Stomach (tissue), 9 donors: ENCODE results near the gene YAE1. TPM values are rescaled to one million over a fixed set of nuclear protein-coding genes. Genes with fewer than 3 reads are reported as not detected.

Experiments
- DNase-seq, 2 donors: peaks; one replicate each; pipeline versions ENCODE4 v3.0.0 to v3.0.0-alpha.2; 2013 to 2019
- H3K27ac ChIP-seq, 5 donors: fragments of 200-600 bp in 4 of 5; sonication (generic) in 4 of 5; one replicate each; pipeline ENCODE4 v1.5.1; 2013 to 2019; ENCODE audit warnings: mild to moderate bottlenecking in 1 of 5, moderate library complexity in 1 of 5
- H3K27me3 ChIP-seq, 3 donors: fragments of 200-600 bp; sonication (generic); one replicate each; pipeline ENCODE4 v1.5.1; 2017 to 2019; ENCODE audit warnings: mixed run types in 1 of 3
- H3K36me3 ChIP-seq, 4 donors: fragments of 200-600 bp; sonication (generic); 1 replicate in 3 of 4; 2 replicates in 1 of 4; pipeline ENCODE4 v1.5.1; 2016 to 2019
- H3K4me1 ChIP-seq, 4 donors: fragments of 200-600 bp; sonication (generic); one replicate each; pipeline ENCODE4 v1.5.1; 2016 to 2019
- H3K4me3 ChIP-seq, 4 donors: fragments of 200-600 bp; sonication (generic) in 3 of 4; one replicate each; pipeline ENCODE4 v1.5.1; 2016 to 2019; ENCODE audit warnings: mild to moderate bottlenecking in 1 of 4
- H3K9me3 ChIP-seq, 4 donors: fragments of 200-600 bp; sonication (generic); one replicate each; pipeline ENCODE4 v1.5.1; 2016 to 2019
- EP300 ChIP-seq: sonication (generic); formaldehyde crosslinking; IDR thresholded peaks from one replicate; pipeline ENCODE4 v1.6.1; 2017; ENCODE audit warnings: antibody characterized with exemption
- POLR2A ChIP-seq, 4 donors: fragments of 450-650 bp; IDR thresholded peaks; one replicate each; pipeline ENCODE4 v1.6.1; 2016; ENCODE audit warnings: antibody characterized with exemption in 4 of 4, control low read depth in 2 of 4, mild to moderate bottlenecking in 1 of 4, moderate library complexity in 1 of 4
- POLR2AphosphoS5 ChIP-seq, 3 donors: sonication (generic); formaldehyde crosslinking; IDR thresholded peaks; one replicate each; pipeline ENCODE4 v1.6.1; 2016; ENCODE audit warnings: antibody characterized with exemption in 3 of 3
- WGBS, 5 donors: extraction: QIAGEN DNeasy Blood & Tissue Kit in 3 of 5; methylation state at CpG; one replicate each; pipeline versions ENCODE4 v1.1.5 to v1.1.7; 2013 to 2018; 5-methylcytosine and 5-hydroxymethylcytosine counted together
- intact Hi-C: fragments of 100-400 bp; cut with DNase I; formaldehyde crosslinking; loops from one replicate; pipeline ENCODE4 v1.15.1; 2023; ENCODE audit warnings: low total_unique reads
- polyA plus RNA-seq, 3 donors: library from polyadenylated mRNA; stranded (reverse); fragments of 200-250 nt; gene quantifications; one replicate each; pipeline ENCODE4 v1.2.3, GENCODE V29; 2013
- total RNA-seq, 5 donors: library from RNA; depleted of rRNA; stranded (reverse); fragments of >200 nt; gene quantifications; one replicate each; pipeline versions ENCODE4 v1.1.0 to v1.2.3, GENCODE V29; 2014 to 2016
- TF ChIP-seq, protein P1 (sequence below), 7 experiments: fragments of 450-650 bp in 4 of 7; fragments of 200-600 bp in 3 of 7; sonication (generic) in 3 of 7; IDR thresholded peaks; one replicate each; pipeline ENCODE4 v1.5.1; 2016 to 2019; ENCODE audit warnings: antibody characterized with exemption in 7 of 7, control low read depth in 2 of 7, mild to moderate bottlenecking in 1 of 7
- donor health status: healthy with polysubstance abuse.
- donor health status: Bipolar disorder and iron deficiency.
- donor health status: healthy.

The YAE1 gene
- total and polyA plus RNA-seq, 8 donors, result 1.2 to 38.6 (median 21.7) TPM

GRCh38 chr7:39602351-39602750, 36.1 kb downstream of the YAE1 start:
- DNase-seq, result no peak
- Histone ChIP-seq H3K27me3 (no peaks in the 10 kb centered on the region), H3K4me1 (no peaks in the 10 kb centered on the region), H3K36me3 (no peaks in the 10 kb centered on the region), H3K4me3 (no peak overlapping the region), H3K27ac (no peak overlapping the region), H3K9me3 (no peaks in the 10 kb centered on the region)
- intact Hi-C loops, result no loop called here
- WGBS, 5 donors, result 47 to 66% (median 64%) methylated on average over 2 of the region's 2 CpGs
- TF ChIP-seq POLR2AphosphoS5 (IDR thresholded peaks at IDR 0.05) (no peak), EP300 (no peak), POLR2A (IDR thresholded peaks at IDR 0.05) (no peak)
- TF ChIP-seq, protein P1, sequence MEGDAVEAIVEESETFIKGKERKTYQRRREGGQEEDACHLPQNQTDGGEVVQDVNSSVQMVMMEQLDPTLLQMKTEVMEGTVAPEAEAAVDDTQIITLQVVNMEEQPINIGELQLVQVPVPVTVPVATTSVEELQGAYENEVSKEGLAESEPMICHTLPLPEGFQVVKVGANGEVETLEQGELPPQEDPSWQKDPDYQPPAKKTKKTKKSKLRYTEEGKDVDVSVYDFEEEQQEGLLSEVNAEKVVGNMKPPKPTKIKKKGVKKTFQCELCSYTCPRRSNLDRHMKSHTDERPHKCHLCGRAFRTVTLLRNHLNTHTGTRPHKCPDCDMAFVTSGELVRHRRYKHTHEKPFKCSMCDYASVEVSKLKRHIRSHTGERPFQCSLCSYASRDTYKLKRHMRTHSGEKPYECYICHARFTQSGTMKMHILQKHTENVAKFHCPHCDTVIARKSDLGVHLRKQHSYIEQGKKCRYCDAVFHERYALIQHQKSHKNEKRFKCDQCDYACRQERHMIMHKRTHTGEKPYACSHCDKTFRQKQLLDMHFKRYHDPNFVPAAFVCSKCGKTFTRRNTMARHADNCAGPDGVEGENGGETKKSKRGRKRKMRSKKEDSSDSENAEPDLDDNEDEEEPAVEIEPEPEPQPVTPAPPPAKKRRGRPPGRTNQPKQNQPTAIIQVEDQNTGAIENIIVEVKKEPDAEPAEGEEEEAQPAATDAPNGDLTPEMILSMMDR (IDR thresholded peaks at IDR 0.05), result no peak

GRCh38 chr7:39603924-39604323, 37.7 kb downstream of the YAE1 start:
- no peak for TF ChIP-seq POLR2AphosphoS5 (IDR thresholded peaks at IDR 0.05)
- no peak for TF ChIP-seq EP300
- TF ChIP-seq, protein P1 (IDR thresholded peaks at IDR 0.05), result no peak
- no peak for TF ChIP-seq POLR2A (IDR thresholded peaks at IDR 0.05)
- intact Hi-C loops, result no loop called here
- DNase-seq, result no peak
- Histone ChIP-seq H3K36me3 (no peaks in the 10 kb centered on the region), H3K27me3 (no peaks in the 10 kb centered on the region), H3K4me3 (no peak overlapping the region), H3K27ac (no peak overlapping the region), H3K4me1 (peaks cover 0 to 11% (median 0%) of the 10 kb centered on the region in 4 donors), H3K9me3 (no peaks in the 10 kb centered on the region)

GRCh38 chr7:39605087-39605486, 38.9 kb downstream of the YAE1 start:
- H3K4me3 ChIP-seq, result no peak overlapping the region
- 83 to 97% (median 90%) methylated on average over 1 of the region's 1 CpG for WGBS, 5 donors
- TF ChIP-seq, protein P1 (IDR thresholded peaks at IDR 0.05), result no peak
- TF ChIP-seq POLR2AphosphoS5 (IDR thresholded peaks at IDR 0.05), result peak in 1 of 3 donors; percentile 50
- H3K36me3 ChIP-seq, result no peaks in the 10 kb centered on the region
- no peaks in the 10 kb centered on the region for H3K9me3 ChIP-seq
- intact Hi-C loops, result no loop called here
- DNase-seq, result no peak
- peaks cover 5 to 19% (median 9%) of the 10 kb centered on the region in 4 donors for H3K4me1 ChIP-seq
- peak overlapping the region in 4 of 5 donors; percentile 15 to 71 (median 42) for H3K27ac ChIP-seq
- peaks cover 0 to 6% (median 0%) of the 10 kb centered on the region in 3 donors for H3K27me3 ChIP-seq

GRCh38 chr7:39606352-39606751, 40.1 kb downstream of the YAE1 start:
- WGBS, 5 donors, result 29 to 56% (median 47%) methylated on average over 2 of the region's 2 CpGs

More at GRCh38 chr7:39606352-39606751, 40.1 kb downstream of the YAE1 start:
- peak in 1 of 2 donors; percentile 66 for DNase-seq
- H3K4me3 ChIP-seq, result no peak overlapping the region
- H3K27me3 ChIP-seq, result peaks cover 0 to 12% (median 0%) of the 10 kb centered on the region in 3 donors
- no peak for TF ChIP-seq EP300
- TF ChIP-seq POLR2AphosphoS5 (IDR thresholded peaks at IDR 0.05), result peak in 2 of 3 donors; percentile 26 to 27
- TF ChIP-seq, protein P1 (IDR thresholded peaks at IDR 0.05), result no peak
- TF ChIP-seq POLR2A (IDR thresholded peaks at IDR 0.05), result no peak
- intact Hi-C loops, result no loop called here
- peak overlapping the region in 2 of 5 donors; percentile 46 to 71 for H3K27ac ChIP-seq
- H3K4me1 ChIP-seq, result peaks cover 5 to 19% (median 10%) of the 10 kb centered on the region in 4 donors
- no peaks in the 10 kb centered on the region for H3K36me3 ChIP-seq
- no peaks in the 10 kb centered on the region for H3K9me3 ChIP-seq
